GM12873 (cell line): Measurements from ENCODE around the gene ELAVL4.

ENCODE experiments used
- TF ChIP-seq, protein P1 (sequence below): IDR thresholded peaks from 2 replicates; pipeline ENCODE4 v1.5.1; 2012; ENCODE audit warnings: low read depth, mild to moderate bottlenecking, moderate library complexity, low read length, control low read depth; ENCODE audit not compliant: insufficient read depth; ENCODE audit errors: missing control alignments

ELAVL4 gene

DNA sequence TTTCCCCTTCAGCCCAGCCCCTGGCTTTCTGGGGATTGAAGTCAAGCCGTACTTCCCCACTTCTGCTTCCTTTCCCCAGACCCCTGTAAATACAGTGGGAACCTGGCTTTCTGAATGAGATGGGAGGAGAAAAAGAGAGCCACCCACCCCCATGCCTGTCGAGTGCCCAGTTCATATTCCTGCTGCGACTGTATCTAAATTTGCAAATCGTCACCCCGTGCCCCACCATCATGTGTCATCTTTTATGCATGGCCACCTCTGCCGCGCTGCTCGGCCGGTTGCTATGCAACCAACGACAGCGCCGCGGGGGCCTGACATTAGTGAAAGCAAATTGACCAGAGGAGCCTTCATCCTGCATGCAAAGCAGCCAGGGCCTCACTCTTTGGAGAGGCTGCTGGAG, 143.0 kb downstream of the ELAVL4 start:
- TF ChIP-seq, protein P1, sequence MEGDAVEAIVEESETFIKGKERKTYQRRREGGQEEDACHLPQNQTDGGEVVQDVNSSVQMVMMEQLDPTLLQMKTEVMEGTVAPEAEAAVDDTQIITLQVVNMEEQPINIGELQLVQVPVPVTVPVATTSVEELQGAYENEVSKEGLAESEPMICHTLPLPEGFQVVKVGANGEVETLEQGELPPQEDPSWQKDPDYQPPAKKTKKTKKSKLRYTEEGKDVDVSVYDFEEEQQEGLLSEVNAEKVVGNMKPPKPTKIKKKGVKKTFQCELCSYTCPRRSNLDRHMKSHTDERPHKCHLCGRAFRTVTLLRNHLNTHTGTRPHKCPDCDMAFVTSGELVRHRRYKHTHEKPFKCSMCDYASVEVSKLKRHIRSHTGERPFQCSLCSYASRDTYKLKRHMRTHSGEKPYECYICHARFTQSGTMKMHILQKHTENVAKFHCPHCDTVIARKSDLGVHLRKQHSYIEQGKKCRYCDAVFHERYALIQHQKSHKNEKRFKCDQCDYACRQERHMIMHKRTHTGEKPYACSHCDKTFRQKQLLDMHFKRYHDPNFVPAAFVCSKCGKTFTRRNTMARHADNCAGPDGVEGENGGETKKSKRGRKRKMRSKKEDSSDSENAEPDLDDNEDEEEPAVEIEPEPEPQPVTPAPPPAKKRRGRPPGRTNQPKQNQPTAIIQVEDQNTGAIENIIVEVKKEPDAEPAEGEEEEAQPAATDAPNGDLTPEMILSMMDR = no peak

DNA sequence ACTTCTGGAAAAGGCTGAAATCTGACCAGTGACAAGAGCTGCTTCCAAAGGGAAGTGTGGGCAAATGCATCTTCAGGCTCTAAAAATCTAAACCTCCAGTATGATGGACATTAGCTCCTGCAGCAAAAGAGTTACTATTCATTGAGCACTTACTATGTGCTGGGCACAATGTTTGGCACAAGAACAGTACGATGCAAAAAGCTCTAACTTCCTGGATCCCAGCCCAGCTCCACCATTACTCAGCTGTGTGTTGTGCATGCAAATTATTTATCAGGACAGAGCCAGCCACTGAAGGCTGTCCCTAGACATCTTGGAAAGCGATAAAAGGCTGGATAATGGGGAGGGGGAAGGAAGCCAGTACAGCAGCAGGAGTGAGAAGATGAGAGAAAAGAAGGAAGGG, 143.5 kb downstream of the ELAVL4 start:
- TF ChIP-seq, protein P1 = no peak
